OCI-LY3 (cell line): Measurements from ENCODE around the gene TLR6.

Source experiments
- EZH2phosphoT487 ChIP-seq: fragments of 200-600 bp; shearing (Covaris generic); IDR thresholded peaks from 2 replicates; pipeline ENCODE4 v1.6.1; 2018; ENCODE audit warnings: antibody characterized with exemption, mixed run types, low read depth
- TF ChIP-seq, protein P1 (sequence below): fragments of 200-600, 300-600 bp; sonication (generic); IDR thresholded peaks from 2 replicates; pipeline ENCODE4 v1.5.1; 2014; ENCODE audit warnings: antibody characterized with exemption, low read length, low read depth

DNA sequence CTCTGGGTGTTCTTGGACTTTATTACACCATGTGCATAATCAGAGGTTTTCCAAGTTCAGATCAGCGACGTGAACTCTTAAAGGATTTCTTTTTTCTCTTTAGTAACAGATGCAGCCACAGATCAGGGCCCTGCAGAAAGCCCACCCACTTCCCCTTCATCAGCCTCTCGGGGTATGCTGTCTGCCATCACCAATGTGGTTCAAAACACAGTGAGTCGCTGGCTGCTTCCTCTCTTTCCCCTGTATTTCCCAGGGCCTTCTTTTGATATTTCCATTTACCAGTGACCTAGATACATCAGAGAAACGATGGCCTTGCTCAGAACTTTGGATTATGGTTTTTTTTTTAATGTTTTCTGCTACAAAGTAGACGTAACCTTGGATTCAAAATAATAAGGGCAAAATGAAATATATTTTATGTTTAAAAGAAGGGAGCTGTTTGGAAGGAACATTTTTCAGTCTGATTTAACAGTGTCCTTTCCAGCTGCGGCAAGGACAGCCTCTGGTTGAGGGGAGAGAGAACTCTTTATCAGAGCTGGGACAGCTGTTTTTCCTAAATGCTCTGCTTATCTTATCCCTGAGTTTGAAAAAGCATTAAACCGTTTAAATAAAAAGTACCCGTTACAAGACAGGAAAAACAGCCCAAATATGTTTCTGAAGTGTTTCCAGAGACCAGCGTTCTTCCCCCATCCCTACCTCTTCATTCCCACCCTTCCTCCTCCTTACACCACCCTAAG lies 49.2 kb upstream of the TLR6 start:
- TF ChIP-seq, protein P1, sequence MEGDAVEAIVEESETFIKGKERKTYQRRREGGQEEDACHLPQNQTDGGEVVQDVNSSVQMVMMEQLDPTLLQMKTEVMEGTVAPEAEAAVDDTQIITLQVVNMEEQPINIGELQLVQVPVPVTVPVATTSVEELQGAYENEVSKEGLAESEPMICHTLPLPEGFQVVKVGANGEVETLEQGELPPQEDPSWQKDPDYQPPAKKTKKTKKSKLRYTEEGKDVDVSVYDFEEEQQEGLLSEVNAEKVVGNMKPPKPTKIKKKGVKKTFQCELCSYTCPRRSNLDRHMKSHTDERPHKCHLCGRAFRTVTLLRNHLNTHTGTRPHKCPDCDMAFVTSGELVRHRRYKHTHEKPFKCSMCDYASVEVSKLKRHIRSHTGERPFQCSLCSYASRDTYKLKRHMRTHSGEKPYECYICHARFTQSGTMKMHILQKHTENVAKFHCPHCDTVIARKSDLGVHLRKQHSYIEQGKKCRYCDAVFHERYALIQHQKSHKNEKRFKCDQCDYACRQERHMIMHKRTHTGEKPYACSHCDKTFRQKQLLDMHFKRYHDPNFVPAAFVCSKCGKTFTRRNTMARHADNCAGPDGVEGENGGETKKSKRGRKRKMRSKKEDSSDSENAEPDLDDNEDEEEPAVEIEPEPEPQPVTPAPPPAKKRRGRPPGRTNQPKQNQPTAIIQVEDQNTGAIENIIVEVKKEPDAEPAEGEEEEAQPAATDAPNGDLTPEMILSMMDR, result no peak
- TF ChIP-seq EZH2phosphoT487, result no peak
